Body of pancreas (tissue), 4 donors: ENCODE measurements around the gene CBFA2T3. TPM values are rescaled to one million over a fixed set of nuclear protein-coding genes. Genes with fewer than 3 reads are reported as not detected.

ENCODE experiments used
- ATAC-seq: fragments of 150-250 bp; one replicate; pipeline ENCODE4 v1.9.1; 2016
- DNase-seq, 4 donors: peaks; one replicate each; pipeline ENCODE4 v3.0.0-alpha.2; 2019
- H3K27ac ChIP-seq, 4 donors: fragments of 200-600 bp; sonication (generic); 1 replicate in 3 of 4; 2 replicates in 1 of 4; pipeline versions ENCODE4 v1.5.1 to v1.6.1; 2016 to 2019; ENCODE audit warnings: mild to moderate bottlenecking in 1 of 4, mixed read lengths in 1 of 4, moderate library complexity in 1 of 4
- H3K27me3 ChIP-seq, 2 donors: fragments of 200-600 bp; sonication (generic); one replicate each; pipeline ENCODE4 v1.6.0; 2016; ENCODE audit warnings: mild to moderate bottlenecking in 1 of 2
- H3K36me3 ChIP-seq, 2 donors: fragments of 200-600 bp; sonication (generic); replicated peaks in 1 of 2; 2 replicates each; pipeline ENCODE4 v1.5.1; 2016; ENCODE audit warnings: low read depth in 2 of 2; ENCODE audit not compliant: insufficient read depth in 1 of 2
- H3K4me1 ChIP-seq: fragments of 200-600 bp; sonication (generic); one replicate; pipeline ENCODE4 v1.6.0; 2016
- H3K4me3 ChIP-seq, 2 donors: fragments of 200-600 bp; sonication (generic); 1 replicate in 1 of 2; 2 replicates in 1 of 2; pipeline ENCODE4 v1.5.1; 2016 to 2019
- H3K9me3 ChIP-seq, 3 donors: fragments of 200-600 bp; sonication (generic); 1 replicate in 2 of 3; 2 replicates in 1 of 3; pipeline ENCODE4 v1.5.1; 2016
- POLR2A ChIP-seq, 3 donors: fragments of 450-650 bp; IDR thresholded peaks; one replicate each; pipeline ENCODE4 v1.6.1; 2016; ENCODE audit warnings: antibody characterized with exemption in 3 of 3, mild to moderate bottlenecking in 2 of 3
- WGBS, 2 donors: methylation state at CpG; one replicate each; pipeline ENCODE4 v1.1.5; 2017; 5-methylcytosine and 5-hydroxymethylcytosine counted together
- intact Hi-C: fragments of 100-400 bp; cut with DNase I; formaldehyde crosslinking; loops from one replicate; pipeline ENCODE4 v1.15.1; 2023
- total RNA-seq, 2 donors: library from RNA; depleted of rRNA; stranded (reverse); fragments of >200 nt; gene quantifications; one replicate each; pipeline ENCODE4 v1.1.0, GENCODE V29; 2016
- TF ChIP-seq, protein P1 (sequence below), 7 experiments: fragments of 450-650 bp in 4 of 7; fragments of 200-600 bp in 3 of 7; sonication (generic) in 3 of 7; IDR thresholded peaks; one replicate each; pipeline ENCODE4 v1.5.1; 2016 to 2019; ENCODE audit warnings: antibody characterized with exemption in 7 of 7

The CBFA2T3 gene
- total RNA-seq, 2 donors from 2014 or later = 7.8 to 16.2 TPM

DNA sequence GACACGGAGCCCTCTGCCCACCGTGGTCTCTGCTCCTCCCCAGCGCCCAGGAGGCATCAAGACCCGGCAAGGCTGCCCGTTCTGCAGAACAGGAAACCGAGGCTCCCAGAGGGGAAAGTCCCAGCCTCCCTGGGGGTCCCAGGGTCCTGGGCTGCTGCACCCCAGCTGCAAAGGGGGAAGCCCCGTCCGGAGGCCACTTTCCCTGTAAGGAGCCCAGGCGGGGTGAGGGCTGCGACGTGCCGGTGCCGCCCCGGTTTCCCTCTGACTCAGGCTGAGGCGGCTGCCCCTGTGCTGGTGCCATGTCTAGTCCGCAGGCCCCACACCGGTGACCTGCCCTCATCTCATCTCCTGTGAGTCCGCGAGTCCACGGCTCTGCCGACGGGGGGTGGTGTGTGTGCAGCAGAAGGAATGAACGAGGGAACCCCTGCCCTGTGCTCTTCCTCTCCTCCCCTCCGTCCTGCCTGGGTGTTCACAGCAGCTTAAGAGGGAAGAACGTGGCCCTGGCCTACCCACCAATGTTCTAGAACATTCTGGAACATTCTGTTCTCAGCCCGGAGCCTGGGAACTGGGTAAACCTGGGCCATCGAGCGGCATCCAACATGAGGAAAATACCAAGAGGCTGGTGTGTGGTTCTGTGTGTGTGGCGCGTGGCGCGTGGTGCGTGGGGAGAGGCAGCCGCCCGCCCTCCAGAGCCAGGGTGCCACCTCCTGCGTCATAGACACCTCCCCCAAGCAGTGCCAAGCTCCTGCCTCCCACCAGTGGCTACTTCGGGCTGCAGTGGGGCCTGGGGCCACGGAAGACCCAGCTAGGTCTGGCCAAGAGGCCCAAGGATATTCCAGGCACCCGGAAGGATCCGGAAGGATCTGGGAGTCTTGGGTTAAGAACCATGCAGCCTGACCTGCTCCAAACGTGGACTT lies 7.0 kb upstream of the CBFA2T3 start:
- DNase-seq (no peak), ATAC-seq (no peak)
- H3K4me3 ChIP-seq = no peak overlapping the region
- no peaks in the 10 kb centered on the region for H3K27me3 ChIP-seq
- no peak for TF ChIP-seq POLR2A (IDR thresholded peaks at IDR 0.05)
- TF ChIP-seq, protein P1, sequence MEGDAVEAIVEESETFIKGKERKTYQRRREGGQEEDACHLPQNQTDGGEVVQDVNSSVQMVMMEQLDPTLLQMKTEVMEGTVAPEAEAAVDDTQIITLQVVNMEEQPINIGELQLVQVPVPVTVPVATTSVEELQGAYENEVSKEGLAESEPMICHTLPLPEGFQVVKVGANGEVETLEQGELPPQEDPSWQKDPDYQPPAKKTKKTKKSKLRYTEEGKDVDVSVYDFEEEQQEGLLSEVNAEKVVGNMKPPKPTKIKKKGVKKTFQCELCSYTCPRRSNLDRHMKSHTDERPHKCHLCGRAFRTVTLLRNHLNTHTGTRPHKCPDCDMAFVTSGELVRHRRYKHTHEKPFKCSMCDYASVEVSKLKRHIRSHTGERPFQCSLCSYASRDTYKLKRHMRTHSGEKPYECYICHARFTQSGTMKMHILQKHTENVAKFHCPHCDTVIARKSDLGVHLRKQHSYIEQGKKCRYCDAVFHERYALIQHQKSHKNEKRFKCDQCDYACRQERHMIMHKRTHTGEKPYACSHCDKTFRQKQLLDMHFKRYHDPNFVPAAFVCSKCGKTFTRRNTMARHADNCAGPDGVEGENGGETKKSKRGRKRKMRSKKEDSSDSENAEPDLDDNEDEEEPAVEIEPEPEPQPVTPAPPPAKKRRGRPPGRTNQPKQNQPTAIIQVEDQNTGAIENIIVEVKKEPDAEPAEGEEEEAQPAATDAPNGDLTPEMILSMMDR (IDR thresholded peaks at IDR 0.05) = no peak
- no peak overlapping the region for H3K27ac ChIP-seq
- H3K36me3 ChIP-seq = no peaks in the 10 kb centered on the region
- H3K4me1 ChIP-seq = no peaks in the 10 kb centered on the region
- no peaks in the 10 kb centered on the region for H3K9me3 ChIP-seq
- intact Hi-C loops = no loop called here
- 70 to 73% methylated on average over 9 to 35 of the region's 41 CpGs for WGBS, 2 donors

DNA sequence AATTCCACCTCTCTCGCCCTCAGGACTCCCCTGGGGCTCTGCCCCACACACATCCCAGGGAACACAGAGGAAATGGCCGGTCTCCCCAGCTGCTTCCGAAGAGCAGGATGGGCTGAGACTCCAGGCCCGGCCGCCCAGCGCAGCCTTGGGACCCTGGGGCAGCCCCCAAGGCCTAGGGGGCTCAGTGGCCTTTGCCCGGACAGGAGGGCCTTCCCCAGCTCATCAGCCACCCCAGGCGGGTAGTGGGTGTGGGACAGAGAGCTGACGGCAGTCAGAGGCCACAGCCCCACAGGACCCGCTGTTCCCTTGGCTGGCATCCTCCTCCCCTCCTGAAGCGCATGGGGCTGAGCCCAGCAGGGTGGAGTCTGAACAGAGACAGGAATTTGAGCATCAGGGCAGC lies 6.2 kb upstream of the CBFA2T3 start:
- Histone ChIP-seq H3K36me3 (no peaks in the 10 kb centered on the region), H3K27ac (no peak overlapping the region), H3K9me3 (no peaks in the 10 kb centered on the region), H3K27me3 (no peaks in the 10 kb centered on the region), H3K4me3 (no peak overlapping the region), H3K4me1 (no peaks in the 10 kb centered on the region)
- TF ChIP-seq, protein P1 (IDR thresholded peaks at IDR 0.05) = no peak
- TF ChIP-seq POLR2A (IDR thresholded peaks at IDR 0.05) = no peak
- WGBS, 2 donors = 40 to 42% methylated on average over 1 to 10 of the region's 11 CpGs
- ATAC-seq (no peak), DNase-seq (no peak)
- intact Hi-C loops = no loop called here

DNA sequence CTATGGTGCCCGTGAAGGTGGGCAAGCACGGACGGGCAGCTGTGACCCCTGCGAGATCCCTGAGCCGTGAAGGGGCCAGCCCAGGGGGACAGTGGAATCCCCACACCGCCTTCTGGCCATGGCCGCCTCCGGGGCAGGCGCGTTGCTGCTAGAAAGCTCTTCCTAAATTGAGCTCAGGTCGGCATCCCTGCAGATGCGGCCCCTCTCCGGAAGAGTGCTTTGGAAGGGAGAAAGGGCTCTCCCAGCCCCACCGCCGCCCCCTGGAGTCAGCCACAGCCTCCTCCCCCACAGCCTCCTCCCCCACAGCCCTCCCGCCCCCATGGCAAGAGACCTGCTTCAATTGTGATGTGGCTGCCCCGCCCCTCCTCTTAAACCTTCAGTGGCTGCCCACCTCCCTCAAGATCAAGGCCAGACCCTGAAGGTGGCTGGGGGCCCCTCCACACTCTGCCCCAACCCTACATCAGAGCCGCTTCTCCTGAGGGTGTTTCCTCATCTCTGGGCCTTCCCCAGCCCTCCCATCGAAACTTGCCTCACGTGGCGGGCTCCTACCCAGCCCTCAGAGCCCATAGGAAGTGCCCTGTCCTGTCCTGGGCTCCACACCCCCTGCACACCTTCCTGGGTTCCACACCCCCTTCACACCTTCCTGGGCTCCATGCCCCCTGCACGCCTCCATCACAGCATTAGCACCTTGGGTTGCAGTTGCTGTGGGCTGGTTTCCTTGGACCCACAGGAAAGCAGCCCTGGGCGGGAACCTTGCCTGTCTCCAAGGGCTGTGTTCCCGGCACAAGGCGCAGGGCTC lies 5.5 kb upstream of the CBFA2T3 start:
- Histone ChIP-seq H3K27me3 (peaks cover 0 to 4% of the 10 kb centered on the region in 2 donors), H3K9me3 (no peaks in the 10 kb centered on the region), H3K4me3 (no peak overlapping the region), H3K4me1 (no peaks in the 10 kb centered on the region), H3K36me3 (no peaks in the 10 kb centered on the region), H3K27ac (no peak overlapping the region)
- ATAC-seq = no peak
- intact Hi-C loops = no loop called here
- 46 to 58% methylated on average over 15 to 21 of the region's 25 CpGs for WGBS, 2 donors
- TF ChIP-seq, protein P1 (IDR thresholded peaks at IDR 0.05) = no peak
- no peak for TF ChIP-seq POLR2A (IDR thresholded peaks at IDR 0.05)
- no peak for DNase-seq

DNA sequence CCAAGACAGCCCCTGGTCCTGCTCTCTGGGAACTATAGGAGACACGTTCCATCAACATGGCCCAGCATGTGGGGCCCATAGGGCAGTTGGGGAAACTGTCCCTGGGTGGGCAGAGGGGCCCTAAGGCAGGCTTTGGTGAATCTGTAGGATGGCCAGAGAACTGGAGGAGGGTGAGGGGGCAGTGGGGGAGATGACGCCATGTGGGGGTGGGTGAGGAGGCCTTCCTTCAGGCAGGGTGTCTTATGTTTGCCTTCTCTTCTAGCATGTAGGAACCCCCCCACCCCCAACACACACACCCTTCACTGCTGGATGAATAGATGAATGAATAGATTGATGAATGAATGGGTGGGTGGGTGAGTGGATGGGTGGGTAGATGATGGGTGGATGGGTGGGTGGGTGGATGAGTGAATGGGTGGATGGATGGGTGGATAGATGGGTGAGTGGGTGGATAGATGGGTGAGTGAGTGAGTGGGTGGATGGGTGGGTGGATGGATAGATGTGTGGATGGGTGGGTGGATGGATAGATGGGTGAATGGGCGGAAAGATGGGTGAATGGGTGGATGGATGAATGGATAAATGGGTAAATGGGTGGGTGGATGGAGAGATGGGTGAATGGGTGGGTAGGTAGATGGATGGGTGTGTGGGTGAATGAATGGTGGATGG lies 2.5 kb upstream of the CBFA2T3 start:
- DNase-seq (no peak), ATAC-seq (no peak)
- no peak overlapping the region for H3K27ac ChIP-seq
- no peak overlapping the region for H3K4me3 ChIP-seq
- H3K27me3 ChIP-seq = peaks cover 0 to 4% of the 10 kb centered on the region in 2 donors
- 78 to 81% methylated on average over 2 to 3 of the region's 3 CpGs for WGBS, 2 donors
- no peaks in the 10 kb centered on the region for H3K9me3 ChIP-seq
- intact Hi-C loops = no loop called here
- H3K36me3 ChIP-seq = no peaks in the 10 kb centered on the region
- no peak for TF ChIP-seq POLR2A (IDR thresholded peaks at IDR 0.05)
- TF ChIP-seq, protein P1 (IDR thresholded peaks at IDR 0.05) = no peak
- H3K4me1 ChIP-seq = no peaks in the 10 kb centered on the region
